ENCODE measurements around the gene GALNTL6. TPM values are rescaled to one million over a fixed set of nuclear protein-coding genes. Genes with fewer than 3 reads are reported as not detected.

The GALNTL6 gene
- total RNA-seq, 2 experiments from 2014 or later: not detected

- CTCF ChIA-PET: no interaction called here
- Mint-ChIP-seq H3K4me1 (no peaks in the 10 kb centered on the region), H3K9me3 (ENCODE audit: low read depth) (no peaks in the 10 kb centered on the region), H3K27me3 (peaks cover 2% of the 10 kb centered on the region), H3K27ac (no peak overlapping the region), H3K36me3 (no peaks in the 10 kb centered on the region), H3K4me3 (no peak overlapping the region)
- DNase-seq (no peak), ATAC-seq (no peak)
Measured at GRCh38 chr4:172826861-172827260, 1013.7 kb downstream of the GALNTL6 start.

GRCh38 chr4:172830295-172830764, 1017.1 kb downstream of the GALNTL6 start:
- Mint-ChIP-seq H3K36me3 (no peaks in the 10 kb centered on the region), H3K27me3 (peaks cover 2% of the 10 kb centered on the region), H3K9me3 (ENCODE audit: low read depth) (no peaks in the 10 kb centered on the region), H3K27ac (no peak overlapping the region), H3K4me1 (no peaks in the 10 kb centered on the region), H3K4me3 (no peak overlapping the region)
- no peak for ATAC-seq
- CTCF ChIA-PET: no interaction called here
- DNase-seq: no peak

- Mint-ChIP-seq H3K4me3 (no peak overlapping the region), H3K27ac (no peak overlapping the region), H3K27me3 (no peaks in the 10 kb centered on the region), H3K4me1 (no peaks in the 10 kb centered on the region), H3K36me3 (no peaks in the 10 kb centered on the region), H3K9me3 (ENCODE audit: low read depth) (no peaks in the 10 kb centered on the region)
- CTCF ChIA-PET: no interaction called here
- ATAC-seq: no peak
- no peak for DNase-seq
Measured at GRCh38 chr4:172836661-172837060, 1023.5 kb downstream of the GALNTL6 start.

GRCh38 chr4:172838111-172838510, 1024.9 kb downstream of the GALNTL6 start:
- H3K27ac Mint-ChIP-seq: no peak overlapping the region
- DNase-seq: no peak
- no peaks in the 10 kb centered on the region for H3K9me3 Mint-ChIP-seq (ENCODE audit: low read depth)
- H3K4me1 Mint-ChIP-seq: no peaks in the 10 kb centered on the region
- no peaks in the 10 kb centered on the region for H3K36me3 Mint-ChIP-seq
- no peak overlapping the region for H3K4me3 Mint-ChIP-seq
- no peak for ATAC-seq
- H3K27me3 Mint-ChIP-seq: no peaks in the 10 kb centered on the region
- CTCF ChIA-PET: no interaction called here

- no peak for ATAC-seq
- H3K4me1 Mint-ChIP-seq: no peaks in the 10 kb centered on the region
Measured at GRCh38 chr4:172838943-172839342, 1025.7 kb downstream of the GALNTL6 start.

GRCh38 chr4:172842779-172843178, 1029.6 kb downstream of the GALNTL6 start:
- no peak overlapping the region for H3K27ac Mint-ChIP-seq
- no peaks in the 10 kb centered on the region for H3K27me3 Mint-ChIP-seq
- H3K9me3 Mint-ChIP-seq (ENCODE audit: low read depth): no peaks in the 10 kb centered on the region
- no peaks in the 10 kb centered on the region for H3K4me1 Mint-ChIP-seq
- no peak for DNase-seq
- CTCF ChIA-PET: no interaction called here
- no peaks in the 10 kb centered on the region for H3K36me3 Mint-ChIP-seq
- H3K4me3 Mint-ChIP-seq: no peak overlapping the region
- no peak for ATAC-seq

More at GRCh38 chr4:172838943-172839342, 1025.7 kb downstream of the GALNTL6 start:
- no peak for DNase-seq
- Mint-ChIP-seq H3K4me3 (no peak overlapping the region), H3K9me3 (ENCODE audit: low read depth) (no peaks in the 10 kb centered on the region), H3K27me3 (no peaks in the 10 kb centered on the region), H3K36me3 (no peaks in the 10 kb centered on the region), H3K27ac (no peak overlapping the region)
- CTCF ChIA-PET: no interaction called here

- H3K27me3 Mint-ChIP-seq: no peaks in the 10 kb centered on the region
- no peak overlapping the region for H3K4me3 Mint-ChIP-seq
- no peaks in the 10 kb centered on the region for H3K36me3 Mint-ChIP-seq
- H3K4me1 Mint-ChIP-seq: no peaks in the 10 kb centered on the region
- no peak for DNase-seq
- no peak for ATAC-seq
- no peak overlapping the region for H3K27ac Mint-ChIP-seq
- no peaks in the 10 kb centered on the region for H3K9me3 Mint-ChIP-seq (ENCODE audit: low read depth)
- CTCF ChIA-PET: interaction anchor here (1.1 kb wide), 1 partner anchor 26 kb away, joined by 3 read pairs; no protein-coding TSS in a partner anchor
Measured at GRCh38 chr4:172843192-172843591, 1030.0 kb downstream of the GALNTL6 start.

GRCh38 chr4:172844556-172844955, 1031.4 kb downstream of the GALNTL6 start:
- no peak for ATAC-seq
- CTCF ChIA-PET: interaction anchor here (1.1 kb wide), 1 partner anchor 28 kb away, joined by 3 read pairs; no protein-coding TSS in a partner anchor

GRCh38 chr4:172845281-172845680, 1032.1 kb downstream of the GALNTL6 start:
- H3K4me1 Mint-ChIP-seq: no peaks in the 10 kb centered on the region
- ATAC-seq (no peak), DNase-seq (no peak)
- no peak overlapping the region for H3K4me3 Mint-ChIP-seq
- H3K27me3 Mint-ChIP-seq: no peaks in the 10 kb centered on the region
- no peaks in the 10 kb centered on the region for H3K36me3 Mint-ChIP-seq
- H3K9me3 Mint-ChIP-seq (ENCODE audit: low read depth): no peaks in the 10 kb centered on the region
- CTCF ChIA-PET: no interaction called here
- H3K27ac Mint-ChIP-seq: no peak overlapping the region

More at GRCh38 chr4:172844556-172844955, 1031.4 kb downstream of the GALNTL6 start:
- Mint-ChIP-seq H3K27me3 (no peaks in the 10 kb centered on the region), H3K4me3 (no peak overlapping the region), H3K4me1 (no peaks in the 10 kb centered on the region), H3K9me3 (ENCODE audit: low read depth) (no peaks in the 10 kb centered on the region), H3K27ac (no peak overlapping the region), H3K36me3 (no peaks in the 10 kb centered on the region)
- no peak for DNase-seq

- CTCF ChIA-PET: no interaction called here
- H3K4me1 Mint-ChIP-seq: no peaks in the 10 kb centered on the region
- DNase-seq (no peak), ATAC-seq (no peak)
- no peaks in the 10 kb centered on the region for H3K36me3 Mint-ChIP-seq
- no peak overlapping the region for H3K27ac Mint-ChIP-seq
- H3K27me3 Mint-ChIP-seq: no peaks in the 10 kb centered on the region
- H3K9me3 Mint-ChIP-seq (ENCODE audit: low read depth): no peaks in the 10 kb centered on the region
- H3K4me3 Mint-ChIP-seq: no peak overlapping the region
Measured at GRCh38 chr4:172850838-172851237, 1037.6 kb downstream of the GALNTL6 start.

GRCh38 chr4:172851534-172851933, 1038.3 kb downstream of the GALNTL6 start:
- DNase-seq (no peak), ATAC-seq (no peak)
- no peak overlapping the region for H3K27ac Mint-ChIP-seq
- no peaks in the 10 kb centered on the region for H3K4me1 Mint-ChIP-seq
- no peaks in the 10 kb centered on the region for H3K27me3 Mint-ChIP-seq
- no peak overlapping the region for H3K4me3 Mint-ChIP-seq
- no peaks in the 10 kb centered on the region for H3K9me3 Mint-ChIP-seq (ENCODE audit: low read depth)
- CTCF ChIA-PET: no interaction called here
- no peaks in the 10 kb centered on the region for H3K36me3 Mint-ChIP-seq

- Mint-ChIP-seq H3K36me3 (no peaks in the 10 kb centered on the region), H3K4me3 (no peak overlapping the region), H3K9me3 (ENCODE audit: low read depth) (no peaks in the 10 kb centered on the region), H3K27me3 (no peaks in the 10 kb centered on the region), H3K27ac (no peak overlapping the region), H3K4me1 (no peaks in the 10 kb centered on the region)
- no peak for ATAC-seq
- CTCF ChIA-PET: no interaction called here
- DNase-seq: no peak
Measured at GRCh38 chr4:172857026-172857425, 1043.8 kb downstream of the GALNTL6 start.

- Mint-ChIP-seq H3K4me3 (no peak overlapping the region), H3K4me1 (no peaks in the 10 kb centered on the region), H3K27ac (no peak overlapping the region), H3K36me3 (no peaks in the 10 kb centered on the region), H3K9me3 (ENCODE audit: low read depth) (no peaks in the 10 kb centered on the region), H3K27me3 (no peaks in the 10 kb centered on the region)
- no peak for DNase-seq
- CTCF ChIA-PET: no interaction called here
- ATAC-seq: no peak
Measured at GRCh38 chr4:172858731-172859230, 1045.6 kb downstream of the GALNTL6 start.

- no peaks in the 10 kb centered on the region for H3K27me3 Mint-ChIP-seq
- CTCF ChIA-PET: no interaction called here
- H3K9me3 Mint-ChIP-seq (ENCODE audit: low read depth): no peaks in the 10 kb centered on the region
- ATAC-seq: no peak
- no peak overlapping the region for H3K4me3 Mint-ChIP-seq
- H3K27ac Mint-ChIP-seq: no peak overlapping the region
- H3K36me3 Mint-ChIP-seq: no peaks in the 10 kb centered on the region
- DNase-seq: no peak
- H3K4me1 Mint-ChIP-seq: no peaks in the 10 kb centered on the region
Measured at GRCh38 chr4:172865103-172865502, 1051.9 kb downstream of the GALNTL6 start.

Data from activated CD8-positive, alpha-beta memory T cell treated with anti-CD3 and anti-CD28 coated beads, Interleukin-2, amount 10 ng/mL, durations not matched to agents 7 days and 5 days (primary cell).